Left renal pelvis (tissue), 4 donors: ENCODE data around the gene CDHR4. TPM values are rescaled to one million over a fixed set of nuclear protein-coding genes. Genes with fewer than 3 reads are reported as not detected.

Experiments
- DNase-seq, 4 donors: peaks; one replicate each; pipeline ENCODE4 v3.0.0-alpha.2; 2013; ENCODE audit warnings: low read depth in 4 of 4, low spot score in 3 of 4
- polyA plus RNA-seq, 4 donors: library from polyadenylated mRNA; unstranded; fragments of 120-200 nt; gene quantifications; one replicate each; pipeline ENCODE4 v1.2.1, GENCODE V29; 2013; ENCODE audit not compliant: insufficient read length in 4 of 4

Gene CDHR4
- polyA plus RNA-seq, 4 donors: 0.12 TPM; not detected in 3

- DNase-seq: no peak
Measured at GRCh38 chr3:49747792-49748480, 51.7 kb downstream of the CDHR4 start.

GRCh38 chr3:49745986-49746385 is 53.7 kb downstream of the CDHR4 start:
- no peak for DNase-seq

Other genes with a start within 250 kb of the CDHR4 start
- 1 to 10 TPM in 3 of 4 donors, under 1 TPM in 1; 0.82 to 1.6 (median 1.1) TPM for gene BSN, start 245.4 kb downstream of the CDHR4 start, polyA plus RNA-seq
- gene APEH, start 125.5 kb downstream of the CDHR4 start, polyA plus RNA-seq: 100 to 1,000 TPM in 3 of 4 donors, 10 to 100 TPM in 1; 76.0 to 158 (median 140) TPM
- gene MST1, start 110.4 kb downstream of the CDHR4 start, polyA plus RNA-seq: 100 to 1,000 TPM in 2 of 4 donors, 10 to 100 TPM in 2; 33.6 to 347 (median 113) TPM
- gene RNF123, start 110.3 kb downstream of the CDHR4 start, polyA plus RNA-seq: 10 to 100 TPM; 31.1 to 38.6 (median 34.9) TPM
- 1 to 10 TPM in 3 of 4 donors, under 1 TPM in 1; 0.83 to 1.7 (median 1.3) TPM for gene AMIGO3, start 80.2 kb downstream of the CDHR4 start, polyA plus RNA-seq
- gene GMPPB, start 75.9 kb downstream of the CDHR4 start, polyA plus RNA-seq: 10 to 100 TPM; 12.8 to 19.4 (median 14.1) TPM
- 10 to 100 TPM; 50.3 to 55.6 (median 51.6) TPM for gene IP6K1, start 13.3 kb downstream of the CDHR4 start, polyA plus RNA-seq
- 10 to 100 TPM in 3 of 4 donors, 1 to 10 TPM in 1; 8.9 to 16.7 (median 12.2) TPM for gene INKA1, start 3.4 kb upstream of the CDHR4 start, polyA plus RNA-seq
- gene UBA7, start 14.1 kb upstream of the CDHR4 start, polyA plus RNA-seq: 10 to 100 TPM; 34.5 to 87.7 (median 45.3) TPM
- 10 to 100 TPM in 3 of 4 donors, 1 to 10 TPM in 1; 7.6 to 11.8 (median 10.9) TPM for gene TRAIP, start 56.7 kb upstream of the CDHR4 start, polyA plus RNA-seq
- under 1 TPM; 0.13 to 0.29 (median 0.19) TPM for gene CAMKV, start 70.0 kb upstream of the CDHR4 start, polyA plus RNA-seq
- gene MST1R, start 104.0 kb upstream of the CDHR4 start, polyA plus RNA-seq: 1 to 10 TPM; 1.2 to 2.6 (median 1.8) TPM
- gene MON1A, start 129.9 kb upstream of the CDHR4 start, polyA plus RNA-seq: 1 to 10 TPM; 7.6 to 10.0 (median 8.1) TPM
- 100 to 1,000 TPM; 124 to 201 (median 133) TPM for gene RBM6, start 140.3 kb upstream of the CDHR4 start, polyA plus RNA-seq